Measurements from ENCODE around the gene TCTN1.

- no peak for TF ChIP-seq CHD4 (IDR thresholded peaks at IDR 0.05; ENCODE audit: borderline replicate concordance, low read length)
- TF ChIP-seq RAD21 (CRISPR knock-in tag; IDR thresholded peaks at IDR 0.05): no peak
- TF ChIP-seq CTCF (CRISPR knock-in tag; IDR thresholded peaks at IDR 0.05): no peak
Observed at GRCh38 chr12:110564471-110564991, 49.4 kb upstream of the TCTN1 start.
